Rectal smooth muscle tissue (tissue), 1 donor: ENCODE data around the gene ART4.

Source experiments
- H3K27ac ChIP-seq: one replicate; pipeline ENCODE4 v1.7.0; 2013; ENCODE audit warnings: low read depth, low read length, inconsistent platforms
- H3K27me3 ChIP-seq: one replicate; pipeline ENCODE4 v1.7.0; 2013; ENCODE audit warnings: low read length; ENCODE audit not compliant: control insufficient read depth, insufficient read depth
- H3K36me3 ChIP-seq: one replicate; pipeline ENCODE4 v1.7.0; 2013; ENCODE audit warnings: low read length; ENCODE audit not compliant: control insufficient read depth, insufficient read depth
- H3K4me1 ChIP-seq: one replicate; pipeline ENCODE4 v1.7.0; 2013; ENCODE audit warnings: low read length; ENCODE audit not compliant: control insufficient read depth, insufficient read depth
- H3K4me3 ChIP-seq: one replicate; pipeline ENCODE4 v1.7.0; 2013; ENCODE audit warnings: low read length
- H3K9ac ChIP-seq: one replicate; pipeline ENCODE4 v1.7.0; 2013; ENCODE audit warnings: low read length

Gene ART4, protein sequence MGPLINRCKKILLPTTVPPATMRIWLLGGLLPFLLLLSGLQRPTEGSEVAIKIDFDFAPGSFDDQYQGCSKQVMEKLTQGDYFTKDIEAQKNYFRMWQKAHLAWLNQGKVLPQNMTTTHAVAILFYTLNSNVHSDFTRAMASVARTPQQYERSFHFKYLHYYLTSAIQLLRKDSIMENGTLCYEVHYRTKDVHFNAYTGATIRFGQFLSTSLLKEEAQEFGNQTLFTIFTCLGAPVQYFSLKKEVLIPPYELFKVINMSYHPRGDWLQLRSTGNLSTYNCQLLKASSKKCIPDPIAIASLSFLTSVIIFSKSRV

DNA sequence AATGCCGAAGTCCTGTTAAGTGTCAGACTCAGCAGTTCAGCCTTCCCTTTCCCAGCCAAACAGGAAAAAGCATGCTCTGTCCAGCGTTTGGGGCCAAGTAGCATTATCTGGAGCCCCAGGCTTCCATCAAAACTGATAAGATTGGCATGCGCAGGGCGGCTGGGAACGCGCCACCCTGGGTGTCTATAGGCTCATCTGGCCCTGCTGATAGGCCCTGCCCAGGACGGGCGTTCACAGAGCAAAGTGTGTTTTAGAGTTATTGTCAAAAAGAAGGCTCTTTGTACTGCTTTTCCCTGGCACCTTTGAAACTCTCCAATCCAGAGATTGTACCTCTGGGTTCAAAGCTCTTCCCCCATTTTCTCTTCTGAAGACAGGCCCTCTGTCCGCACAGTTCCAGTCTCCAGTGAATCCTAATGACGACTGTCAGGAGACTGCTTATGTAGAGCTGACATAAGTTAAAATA, at the start of gene ART4:
ART4 (minus strand) TSS at position 102 of the 463 bp plus-strand sequence. CDS start 413 bp downstream, outside the sequence.
- H3K4me1 ChIP-seq: peaks cover 6% of the 10 kb centered on the region
- no peaks in the 10 kb centered on the region for H3K36me3 ChIP-seq
- H3K9ac ChIP-seq: no peak within 1 kb of the TSS
- no peaks in the 10 kb centered on the region for H3K27me3 ChIP-seq
- no peak within 1 kb of the TSS for H3K4me3 ChIP-seq
- no peak within 1 kb of the TSS for H3K27ac ChIP-seq

- Histone ChIP-seq H3K4me3 (no peak overlapping the region), H3K9ac (no peak overlapping the region), H3K27ac (peak overlapping the region; percentile 58)
Observed at GRCh38 chr12:14892726-14893505, 49.6 kb upstream of the ART4 start.

DNA sequence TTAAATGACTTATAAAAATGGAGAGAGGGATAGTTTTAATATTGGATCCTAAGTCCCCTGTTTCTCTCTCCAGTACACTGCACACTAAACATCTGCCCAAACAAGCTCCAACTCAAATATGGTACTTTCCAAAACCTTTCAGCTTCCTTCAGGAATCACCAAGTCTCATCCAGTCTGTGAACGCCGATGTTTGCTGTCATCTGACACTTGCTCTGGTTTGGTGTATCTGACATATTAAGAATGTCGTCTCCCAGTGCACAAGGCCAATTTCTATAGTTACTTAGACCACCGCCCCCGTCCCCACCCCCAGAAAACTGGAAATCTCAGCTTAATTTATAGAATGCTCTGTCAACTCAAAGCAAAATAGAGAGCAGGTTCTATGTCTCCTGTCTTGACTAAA, 47.4 kb upstream of the ART4 start:
- no peak overlapping the region for H3K9ac ChIP-seq
- H3K27ac ChIP-seq: no peak overlapping the region
- no peaks in the 10 kb centered on the region for H3K27me3 ChIP-seq
- no peak overlapping the region for H3K4me3 ChIP-seq
- H3K4me1 ChIP-seq: peaks cover 7% of the 10 kb centered on the region
- no peaks in the 10 kb centered on the region for H3K36me3 ChIP-seq

More at GRCh38 chr12:14892726-14893505, 49.6 kb upstream of the ART4 start:
- H3K36me3 ChIP-seq: no peaks in the 10 kb centered on the region
- peaks cover 12% of the 10 kb centered on the region for H3K4me1 ChIP-seq
- H3K27me3 ChIP-seq: no peaks in the 10 kb centered on the region

DNA sequence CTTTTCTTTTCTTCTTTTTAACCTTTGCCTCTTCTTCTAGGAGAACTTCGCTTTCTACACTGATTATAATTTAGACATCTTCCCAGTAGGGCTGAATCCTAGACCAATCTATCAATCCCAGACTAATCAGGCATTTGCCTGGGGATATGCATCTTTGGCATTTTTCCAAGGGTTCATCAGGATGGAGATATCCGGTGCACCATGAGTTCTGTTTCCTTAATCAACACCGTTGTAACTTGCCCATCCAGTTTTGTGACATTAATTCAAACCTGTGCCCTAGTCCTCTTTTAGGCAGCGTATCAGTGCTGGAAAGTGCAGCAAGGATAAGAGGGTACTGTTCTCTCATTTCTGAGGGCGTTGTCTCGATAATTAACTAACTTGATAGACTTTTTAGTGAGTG, 42.9 kb upstream of the ART4 start:
- Histone ChIP-seq H3K27ac (peak overlapping the region; percentile 83), H3K4me1 (peaks cover 3% of the 10 kb centered on the region), H3K9ac (no peak overlapping the region), H3K4me3 (no peak overlapping the region), H3K27me3 (no peaks in the 10 kb centered on the region), H3K36me3 (no peaks in the 10 kb centered on the region)

GRCh38 chr12:14885718-14886221, 42.4 kb upstream of the ART4 start, which contains the start of gene MGP:
MGP (minus strand) TSS chr12:14885854; CDS start chr12:14885791, 63 bp downstream.
- H3K4me3 ChIP-seq: peak within 1 kb of the TSS; percentile 62
- H3K4me1 ChIP-seq: peaks cover 3% of the 10 kb centered on the region
- H3K27me3 ChIP-seq: no peaks in the 10 kb centered on the region
- H3K27ac ChIP-seq: peak within 1 kb of the TSS; percentile 91
- no peaks in the 10 kb centered on the region for H3K36me3 ChIP-seq
- H3K9ac ChIP-seq: no peak within 1 kb of the TSS

DNA sequence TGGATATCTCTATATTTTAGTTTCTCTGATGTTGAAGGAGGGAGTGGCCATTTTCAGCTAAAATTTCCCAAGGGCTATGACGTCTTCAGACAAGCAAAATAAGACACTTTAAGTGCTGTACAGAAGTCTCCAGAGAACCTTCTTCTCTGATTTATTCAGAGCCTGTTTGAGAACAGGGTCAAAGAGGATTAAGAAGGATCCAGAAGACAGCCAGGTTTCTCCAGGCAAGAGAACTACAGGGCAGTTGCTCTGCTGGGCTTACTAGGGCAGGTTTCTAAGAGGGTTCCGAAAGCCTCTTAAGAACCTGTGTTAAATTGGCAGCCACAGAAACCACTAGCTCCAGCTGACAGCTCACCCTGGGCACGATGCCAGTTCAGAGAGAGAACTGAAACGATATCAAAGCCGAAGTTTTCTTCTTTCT, 41.1 kb upstream of the ART4 start:
- no peaks in the 10 kb centered on the region for H3K27me3 ChIP-seq
- peak overlapping the region; percentile 62 for H3K4me3 ChIP-seq
- H3K36me3 ChIP-seq: no peaks in the 10 kb centered on the region
- peak overlapping the region; percentile 22 for H3K9ac ChIP-seq
- peaks cover 3% of the 10 kb centered on the region for H3K4me1 ChIP-seq
- peak overlapping the region; percentile 91 for H3K27ac ChIP-seq

GRCh38 chr12:14883686-14884085, 40.4 kb upstream of the ART4 start:
- no peaks in the 10 kb centered on the region for H3K36me3 ChIP-seq
- no peak overlapping the region for H3K9ac ChIP-seq
- H3K4me3 ChIP-seq: no peak overlapping the region
- no peaks in the 10 kb centered on the region for H3K27me3 ChIP-seq
- peaks cover 3% of the 10 kb centered on the region for H3K4me1 ChIP-seq
- peak overlapping the region; percentile 38 for H3K27ac ChIP-seq

- no peak overlapping the region for H3K27ac ChIP-seq
- peaks cover under 1% of the 10 kb centered on the region for H3K4me1 ChIP-seq
- H3K9ac ChIP-seq: no peak overlapping the region
- H3K4me3 ChIP-seq: no peak overlapping the region
- H3K36me3 ChIP-seq: no peaks in the 10 kb centered on the region
- H3K27me3 ChIP-seq: no peaks in the 10 kb centered on the region
Observed at GRCh38 chr12:14880890-14881453, 37.6 kb upstream of the ART4 start.

DNA sequence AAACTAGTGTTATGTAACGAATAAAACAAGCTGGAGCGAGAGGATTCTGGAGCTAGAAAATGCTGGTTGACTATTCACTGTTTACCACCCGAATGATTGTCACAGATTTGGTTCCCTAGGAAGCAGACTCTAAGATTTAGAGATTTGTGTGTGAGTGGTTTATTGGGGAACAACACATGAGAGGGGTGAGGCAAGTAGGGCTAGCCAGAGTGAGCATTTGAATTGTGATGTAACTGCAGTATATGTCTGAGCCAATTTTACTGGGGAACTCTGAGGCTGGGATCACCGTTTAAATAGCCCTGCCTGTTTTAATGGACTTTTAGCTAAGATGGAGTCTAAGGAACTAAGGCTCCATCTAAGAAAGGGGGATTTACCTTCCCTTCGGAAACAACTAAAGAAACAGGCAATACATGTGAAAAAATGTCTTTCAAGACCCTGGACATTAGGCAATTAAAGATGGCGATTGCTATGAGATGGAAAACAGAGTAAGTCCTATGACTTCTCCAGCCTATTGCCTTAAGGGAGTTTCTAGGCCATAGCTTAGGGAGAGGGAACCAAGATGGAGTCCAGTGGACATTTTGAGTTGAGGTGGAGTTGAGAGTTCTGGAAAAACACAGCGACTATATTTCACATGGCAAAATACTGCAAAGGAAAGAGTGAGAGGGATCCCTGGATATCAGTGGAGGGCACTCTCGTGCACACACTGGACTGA, 36.1 kb upstream of the ART4 start:
- Histone ChIP-seq H3K4me3 (no peak overlapping the region), H3K9ac (no peak overlapping the region), H3K36me3 (no peaks in the 10 kb centered on the region), H3K4me1 (no peaks in the 10 kb centered on the region), H3K27me3 (no peaks in the 10 kb centered on the region), H3K27ac (no peak overlapping the region)

DNA sequence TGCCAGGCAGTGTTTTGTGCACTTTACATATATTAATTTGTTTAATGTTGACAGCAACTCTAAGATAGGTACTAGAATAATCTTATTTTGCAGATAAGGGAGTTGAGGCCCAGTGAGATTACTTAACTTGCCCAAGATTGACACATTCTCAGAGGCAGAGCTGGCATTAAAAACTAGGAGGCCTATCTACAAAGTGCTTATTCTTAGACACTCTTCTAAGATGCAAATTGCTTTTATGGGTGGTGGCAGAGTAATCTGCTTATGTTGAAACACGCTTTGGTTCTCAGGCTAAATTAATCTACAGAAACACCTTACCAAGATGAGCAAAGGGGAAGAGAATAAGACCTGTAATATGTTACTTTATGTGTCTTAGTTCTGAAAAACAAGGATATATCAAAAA, 35.2 kb upstream of the ART4 start:
- Histone ChIP-seq H3K4me3 (no peak overlapping the region), H3K9ac (no peak overlapping the region), H3K27ac (no peak overlapping the region), H3K36me3 (no peaks in the 10 kb centered on the region), H3K27me3 (no peaks in the 10 kb centered on the region), H3K4me1 (no peaks in the 10 kb centered on the region)

- no peaks in the 10 kb centered on the region for H3K36me3 ChIP-seq
- H3K9ac ChIP-seq: no peak overlapping the region
- H3K4me1 ChIP-seq: no peaks in the 10 kb centered on the region
- no peak overlapping the region for H3K27ac ChIP-seq
- H3K4me3 ChIP-seq: no peak overlapping the region
- no peaks in the 10 kb centered on the region for H3K27me3 ChIP-seq
Observed at GRCh38 chr12:14876833-14877232, 33.5 kb upstream of the ART4 start.

DNA sequence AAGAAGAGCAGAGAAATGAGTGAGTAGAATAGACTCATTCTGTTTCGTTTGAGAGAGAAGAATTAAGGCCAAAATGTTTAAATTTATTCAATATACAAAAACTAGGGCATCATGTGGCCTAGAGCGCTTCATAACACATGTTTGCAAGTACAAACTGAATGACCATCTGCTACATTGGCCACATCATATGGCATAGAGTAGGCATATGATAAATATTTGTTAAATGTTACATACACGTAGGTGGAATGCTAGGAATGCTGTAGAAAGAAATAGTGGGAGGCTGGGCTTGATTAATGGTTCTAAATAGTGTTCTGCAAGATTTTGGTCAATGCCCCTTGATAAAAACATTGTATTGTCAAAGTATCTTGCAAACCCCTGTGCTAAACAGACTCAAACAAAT, 31.6 kb upstream of the ART4 start:
- no peak overlapping the region for H3K4me3 ChIP-seq

More for the DNA sequence above, 31.6 kb upstream of the ART4 start:
- Histone ChIP-seq H3K9ac (no peak overlapping the region), H3K27ac (no peak overlapping the region), H3K27me3 (no peaks in the 10 kb centered on the region), H3K4me1 (no peaks in the 10 kb centered on the region), H3K36me3 (no peaks in the 10 kb centered on the region)
